GM19025 (cell line): ENCODE data around the gene MKKS.
A peak's percentile ranks its signal among the peaks of the same experiment; 100 is the strongest.

Source experiments
- ATAC-seq: cut with Tn5 transposase; IDR thresholded peaks from one replicate; pipeline ENCODE4 v1.9.1; 2021; ENCODE audit warnings: mild to moderate bottlenecking, low read depth, moderate library complexity; ENCODE audit not compliant: unreplicated experiment

The MKKS gene

DNA sequence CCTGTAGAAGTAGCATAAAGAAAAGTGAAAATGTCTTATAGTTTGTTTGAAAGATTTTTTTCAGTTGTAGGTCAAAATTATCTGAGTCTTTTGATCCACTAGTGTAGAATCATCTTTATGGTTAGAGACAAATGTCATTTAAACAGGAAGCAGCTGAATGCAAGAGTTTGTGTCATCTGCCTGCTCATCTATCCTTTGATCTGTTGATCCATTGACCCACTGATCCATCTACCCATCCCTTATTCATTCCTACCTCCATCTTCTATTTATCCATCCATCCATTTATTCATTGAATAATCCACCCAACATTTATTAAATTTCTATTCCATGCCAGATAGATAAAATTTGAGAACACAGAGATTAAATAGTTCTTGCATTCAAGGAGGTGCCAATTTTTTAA is 62.6 kb downstream of the MKKS start:
- no peak for ATAC-seq

- no peak for ATAC-seq
These were observed 63.7 kb downstream of the MKKS start for GRCh38 chr20:10370091-10370887.

- no peak for ATAC-seq
These were observed 64.3 kb downstream of the MKKS start for GRCh38 chr20:10369723-10370090.

- ATAC-seq: no peak
These were observed 65.3 kb downstream of the MKKS start for GRCh38 chr20:10368702-10369041.

DNA sequence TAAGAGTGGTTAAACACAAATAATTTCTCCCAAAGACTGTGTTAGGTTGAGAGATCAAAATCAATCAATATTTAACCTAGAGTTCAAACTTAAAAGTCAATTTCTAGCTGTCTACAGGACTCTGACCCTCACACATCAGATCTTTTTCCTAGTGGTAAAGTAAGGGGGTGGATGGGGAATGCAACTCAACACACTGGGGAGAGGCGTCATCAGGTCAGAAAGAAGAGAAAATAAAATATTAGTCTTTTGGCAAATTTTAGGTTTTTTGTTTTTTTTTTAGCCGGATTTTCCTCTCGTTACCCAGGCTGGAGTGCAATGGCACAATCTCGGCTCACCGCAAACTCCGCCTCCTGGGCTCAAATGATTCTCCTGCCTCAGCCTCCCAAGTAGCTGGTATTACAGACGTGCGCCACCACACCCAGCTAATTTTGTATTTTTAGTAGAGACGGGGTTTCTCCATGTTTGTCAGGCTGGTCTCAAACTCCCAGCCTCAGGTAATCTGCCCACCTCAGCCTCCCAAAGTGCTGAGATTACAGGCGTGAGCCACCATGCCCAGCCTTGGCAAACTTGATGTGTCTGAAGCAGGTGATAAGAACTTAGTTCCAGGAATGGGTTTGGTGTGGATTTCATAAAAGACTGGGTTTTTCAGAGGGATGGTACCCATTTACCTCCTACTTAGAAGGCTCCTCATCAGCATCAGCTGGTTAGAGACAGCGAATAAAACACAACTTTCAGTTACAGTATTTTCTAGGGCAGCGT is 65.9 kb downstream of the MKKS start:
- ATAC-seq: no peak

- ATAC-seq: no peak
These were observed 66.4 kb downstream of the MKKS start for GRCh38 chr20:10367693-10367942.

- no peak for ATAC-seq
These were observed 66.9 kb downstream of the MKKS start for GRCh38 chr20:10366898-10367692.

GRCh38 chr20:10362674-10363073 is 71.3 kb downstream of the MKKS start:
- peak; percentile 55 for ATAC-seq

DNA sequence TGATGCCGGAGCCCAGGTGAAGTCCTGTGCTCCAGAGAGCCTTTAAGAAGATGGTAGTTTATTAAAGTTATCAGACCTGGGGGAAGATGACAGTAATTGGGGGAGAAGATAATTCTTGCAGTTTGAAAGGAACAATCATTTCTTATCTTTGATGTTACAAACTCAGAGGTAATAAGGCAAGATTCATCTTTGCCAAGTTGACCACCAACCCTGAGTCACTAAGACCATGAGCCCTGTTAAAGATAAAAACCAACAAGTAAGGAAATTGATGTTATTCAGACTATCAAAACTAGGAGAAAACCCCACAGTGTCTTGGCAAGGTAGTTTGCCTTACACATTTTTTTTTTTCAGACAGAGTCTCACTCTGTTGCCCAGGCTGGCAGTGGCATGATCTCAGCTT is 73.1 kb downstream of the MKKS start:
- no peak for ATAC-seq

GRCh38 chr20:10359621-10360040 is 74.4 kb downstream of the MKKS start:
- ATAC-seq: no peak

DNA sequence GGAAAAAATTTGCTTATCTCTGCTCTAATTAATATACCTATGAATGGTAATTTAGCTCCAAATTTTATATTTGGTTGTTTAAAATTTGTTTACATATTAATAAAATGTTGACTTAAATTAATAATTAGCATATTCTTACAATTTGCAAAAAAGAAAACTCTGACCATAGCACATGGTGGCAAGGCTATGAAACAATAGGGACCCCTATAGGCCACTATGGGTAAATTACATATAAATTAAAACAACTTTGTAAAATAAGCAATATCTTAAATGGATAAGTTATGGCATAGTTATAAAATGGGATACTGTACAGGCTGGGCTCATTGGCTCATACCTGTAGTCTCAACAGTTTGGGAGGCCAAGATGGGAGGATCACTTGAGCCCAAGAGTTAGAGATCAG is 76.0 kb downstream of the MKKS start:
- ATAC-seq: no peak

DNA sequence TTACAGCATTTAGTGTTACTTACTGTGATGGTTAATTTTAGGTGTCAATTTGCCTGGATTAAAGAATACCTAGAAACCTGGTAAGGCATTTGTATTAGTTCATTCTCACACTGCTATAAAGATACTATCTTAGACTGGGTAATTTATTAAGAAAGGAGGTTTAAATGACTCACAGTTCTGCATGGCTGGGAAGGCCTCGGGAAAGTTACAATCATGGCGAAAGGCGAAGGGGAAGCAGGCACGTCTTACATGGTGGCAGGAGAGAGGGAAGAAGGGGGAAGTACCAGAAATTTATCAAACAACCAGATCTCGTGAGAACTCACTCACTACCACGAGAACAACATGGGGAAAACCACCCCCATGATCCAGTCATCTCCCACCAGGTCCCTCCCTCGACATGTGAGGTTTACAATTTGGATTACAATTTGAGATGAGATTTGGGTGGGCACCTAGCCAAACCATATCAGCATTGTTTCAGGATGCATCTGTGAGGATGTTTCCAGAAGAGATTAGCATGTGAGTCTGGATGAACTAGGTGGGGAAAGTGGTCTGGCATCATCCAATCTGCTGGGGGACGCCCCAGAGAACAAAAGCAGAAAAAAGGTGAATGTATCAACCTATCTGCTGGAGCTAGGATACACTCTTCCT is 76.8 kb downstream of the MKKS start:
- no peak for ATAC-seq

GRCh38 chr20:10356628-10357027 is 77.4 kb downstream of the MKKS start:
- no peak for ATAC-seq

DNA sequence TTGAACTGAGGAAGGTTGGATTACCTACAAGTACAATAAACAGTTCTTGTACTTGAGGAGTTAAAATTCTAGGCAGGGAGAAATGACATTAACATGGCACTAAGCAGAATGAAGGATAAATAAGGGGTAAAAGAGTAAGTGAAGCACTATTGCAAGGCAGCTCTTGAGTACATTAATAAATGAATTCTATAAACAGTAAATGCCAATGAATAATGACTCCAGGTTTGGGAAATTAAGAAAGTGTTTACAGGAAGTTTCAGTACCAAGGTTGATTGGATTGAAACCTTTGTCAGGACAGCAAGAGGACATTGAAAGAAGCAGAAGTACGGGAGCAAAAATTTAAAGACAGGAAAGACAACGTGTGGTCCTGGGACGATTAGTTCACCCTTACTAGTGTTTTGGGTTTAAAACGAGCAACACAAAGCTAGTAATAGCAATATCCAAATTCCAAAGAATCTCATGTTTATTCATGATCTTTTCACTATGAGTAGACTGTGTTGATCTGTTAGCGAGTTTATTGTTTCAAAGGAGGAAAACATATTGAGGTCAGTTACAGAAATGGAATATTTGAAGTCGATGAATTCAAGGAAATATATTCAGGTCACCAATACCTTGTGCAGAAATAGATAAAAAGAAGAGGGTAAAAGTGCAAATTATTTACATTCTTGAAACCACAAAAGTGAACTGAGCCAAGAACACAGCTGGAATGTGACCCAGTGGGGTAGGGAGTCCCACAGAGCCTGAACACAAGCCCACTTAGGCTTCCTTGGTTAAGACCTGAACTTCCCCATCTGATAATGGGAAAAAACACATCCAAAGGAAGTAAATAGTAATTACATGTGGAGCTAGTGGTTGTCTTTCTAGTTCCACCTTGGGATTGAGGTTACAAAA is 80.8 kb downstream of the MKKS start:
- ATAC-seq: no peak
